Measurements from ENCODE around the gene DNM1L. TPM values are rescaled to one million over a fixed set of nuclear protein-coding genes. Genes with fewer than 3 reads are reported as not detected.
"Not testable (repeated sequence)": the region's sequence is repeated elsewhere in the genome, so short reads cannot be mapped to it uniquely, and the experiment has no call there.

The DNM1L gene
- total RNA-seq, 1 experiment from 2014 or later: 112 TPM

DNA sequence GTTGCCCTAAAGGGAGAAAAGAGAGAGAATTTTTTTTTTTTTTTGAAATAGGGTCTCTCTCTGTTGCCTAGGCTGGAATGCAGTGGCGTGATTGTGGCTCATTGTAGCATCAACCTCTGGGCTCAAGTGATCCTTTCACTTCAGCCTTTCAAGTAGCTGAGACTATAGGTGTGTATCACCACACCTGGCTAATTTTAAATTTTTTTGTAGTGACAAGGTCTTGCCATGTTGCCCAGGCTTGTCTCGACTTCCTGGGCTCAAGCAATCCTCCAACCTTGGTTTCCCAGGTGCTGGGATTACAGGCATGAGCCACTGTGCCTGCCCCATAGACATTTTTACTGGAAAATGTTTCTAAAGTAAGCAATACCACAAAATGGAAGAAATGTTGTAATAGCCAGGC, 39.8 kb downstream of the DNM1L start:
- H3F3A ChIP-seq (ENCODE audit: insufficient read depth, low read depth): 0 out of 2 replicates have a peak, but pooled peaks cover 4% of the 10 kb centered on the region
- POLR2A ChIA-PET (ENCODE audit: unreplicated experiment): interaction anchor here (0.9 kb wide), 1 partner anchor 316 kb away, joined by 10 read pairs; no protein-coding TSS in a partner anchor
- H3K9me3 ChIP-seq (ENCODE audit: insufficient read depth, low read depth): no peaks in the 10 kb centered on the region
- H3K79me2 ChIP-seq (ENCODE audit: low read depth): no peaks in the 10 kb centered on the region
- H4K20me1 ChIP-seq (ENCODE audit: insufficient read depth): 0 out of 2 replicates have a peak, but pooled peaks cover 3% of the 10 kb centered on the region
- no peak overlapping the region for H3K27ac ChIP-seq
- H3K4me2 ChIP-seq: no peak overlapping the region
- H3K4me3 ChIP-seq: no peak overlapping the region
- H3K9me2 ChIP-seq (ENCODE audit: insufficient read depth): no peaks in the 10 kb centered on the region
- peaks cover 11% of the 10 kb centered on the region; the same call in 1 of the 2 replicates for H3K36me3 ChIP-seq (ENCODE audit: low read depth)
- TF ChIP-seq EZH2 (IDR thresholded peaks at IDR 0.05; ENCODE audit: low read depth): no peak
- TF ChIP-seq, protein P1, sequence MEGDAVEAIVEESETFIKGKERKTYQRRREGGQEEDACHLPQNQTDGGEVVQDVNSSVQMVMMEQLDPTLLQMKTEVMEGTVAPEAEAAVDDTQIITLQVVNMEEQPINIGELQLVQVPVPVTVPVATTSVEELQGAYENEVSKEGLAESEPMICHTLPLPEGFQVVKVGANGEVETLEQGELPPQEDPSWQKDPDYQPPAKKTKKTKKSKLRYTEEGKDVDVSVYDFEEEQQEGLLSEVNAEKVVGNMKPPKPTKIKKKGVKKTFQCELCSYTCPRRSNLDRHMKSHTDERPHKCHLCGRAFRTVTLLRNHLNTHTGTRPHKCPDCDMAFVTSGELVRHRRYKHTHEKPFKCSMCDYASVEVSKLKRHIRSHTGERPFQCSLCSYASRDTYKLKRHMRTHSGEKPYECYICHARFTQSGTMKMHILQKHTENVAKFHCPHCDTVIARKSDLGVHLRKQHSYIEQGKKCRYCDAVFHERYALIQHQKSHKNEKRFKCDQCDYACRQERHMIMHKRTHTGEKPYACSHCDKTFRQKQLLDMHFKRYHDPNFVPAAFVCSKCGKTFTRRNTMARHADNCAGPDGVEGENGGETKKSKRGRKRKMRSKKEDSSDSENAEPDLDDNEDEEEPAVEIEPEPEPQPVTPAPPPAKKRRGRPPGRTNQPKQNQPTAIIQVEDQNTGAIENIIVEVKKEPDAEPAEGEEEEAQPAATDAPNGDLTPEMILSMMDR (conservative IDR thresholded peaks at IDR 0.05): no peak
- no peaks in the 10 kb centered on the region for H3K27me3 ChIP-seq (ENCODE audit: insufficient read depth, low read depth)
- no TSS peak for BruUV-seq (replicated peaks)
- no peak overlapping the region for H2AFZ ChIP-seq
- intact Hi-C loops (cut with micrococcal nuclease; ENCODE audit: unreplicated experiment): no loop called here
- no peak for DNase-seq
- H3K4me1 ChIP-seq (replicated peaks; ENCODE audit: insufficient read depth): no peaks in the 10 kb centered on the region
- CTCF ChIA-PET: no interaction called here

DNA sequence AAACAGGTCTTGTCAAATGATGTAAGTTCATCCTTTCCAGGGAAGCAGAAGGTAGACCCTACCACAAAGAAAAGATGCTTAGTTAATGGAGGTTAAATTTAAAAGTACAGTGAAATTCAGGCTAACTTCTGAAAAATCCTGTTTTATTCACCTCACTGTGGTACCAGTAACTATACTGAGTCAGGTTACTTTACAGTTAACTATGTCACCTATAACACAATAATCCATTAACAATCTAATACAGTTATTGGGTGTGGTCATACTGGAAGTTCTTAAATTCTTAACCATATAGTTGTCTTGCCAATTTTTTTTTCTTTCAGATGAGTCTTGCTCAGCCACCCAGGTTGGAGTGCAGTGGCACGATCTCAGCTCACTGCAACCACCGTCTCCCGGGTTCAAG, 46.2 kb downstream of the DNM1L start:
- H3K4me2 ChIP-seq; BruUV-seq (replicated peaks); H3K27me3 ChIP-seq (ENCODE audit: insufficient read depth, low read depth); H3K4me1 ChIP-seq (replicated peaks; ENCODE audit: insufficient read depth); H3K27ac ChIP-seq; H3F3A ChIP-seq (ENCODE audit: insufficient read depth, low read depth); H3K79me2 ChIP-seq (ENCODE audit: low read depth); H4K20me1 ChIP-seq (ENCODE audit: insufficient read depth); DNase-seq; intact Hi-C loops (cut with micrococcal nuclease; ENCODE audit: unreplicated experiment); H2AFZ ChIP-seq; CTCF ChIA-PET; H3K9me3 ChIP-seq (ENCODE audit: insufficient read depth, low read depth); H3K9me2 ChIP-seq (ENCODE audit: insufficient read depth); H3K4me3 ChIP-seq: not testable (repeated sequence)
- H3K36me3 ChIP-seq (ENCODE audit: low read depth): peaks cover 18% of the 10 kb centered on the region
- POLR2A ChIA-PET (ENCODE audit: unreplicated experiment): interaction anchor here (0.6 kb wide), 1 partner anchor 355 kb away, joined by 9 read pairs; no protein-coding TSS in a partner anchor

DNA sequence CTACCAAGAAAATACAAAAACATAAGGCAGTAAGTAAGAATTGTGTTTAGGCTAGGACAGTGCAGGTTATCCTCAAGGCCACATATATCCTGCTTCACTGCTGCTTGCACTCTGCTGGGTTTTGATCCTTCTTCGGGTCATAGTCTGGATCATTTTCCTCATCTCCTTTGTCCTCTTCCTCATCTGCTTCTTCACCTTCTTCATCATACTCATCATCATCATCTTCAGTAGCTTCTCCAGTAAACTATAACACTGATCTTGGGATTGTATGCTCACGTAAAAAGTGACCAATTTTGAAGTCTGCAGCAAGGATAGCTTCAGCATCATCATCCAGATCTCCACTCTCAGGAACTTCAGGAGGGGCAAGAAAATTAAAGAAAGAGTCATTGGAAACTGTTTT, 47.2 kb downstream of the DNM1L start:
- H2AFZ ChIP-seq: no peak overlapping the region
- no peak for TF ChIP-seq EZH2 (IDR thresholded peaks at IDR 0.05; ENCODE audit: low read depth)
- H3K4me3 ChIP-seq: no peak overlapping the region
- H3K79me2 ChIP-seq (ENCODE audit: low read depth): no peaks in the 10 kb centered on the region
- no peaks in the 10 kb centered on the region for H3F3A ChIP-seq (ENCODE audit: insufficient read depth, low read depth)
- intact Hi-C loops (cut with micrococcal nuclease; ENCODE audit: unreplicated experiment): no loop called here
- H4K20me1 ChIP-seq (ENCODE audit: insufficient read depth): 0 out of 2 replicates have a peak, but pooled peaks cover 3% of the 10 kb centered on the region
- H3K27me3 ChIP-seq (ENCODE audit: insufficient read depth, low read depth): no peaks in the 10 kb centered on the region
- DNase-seq: no peak
- ChIA-PET POLR2A (ENCODE audit: unreplicated experiment) (no interaction called here), CTCF (no interaction called here)
- no peaks in the 10 kb centered on the region for H3K9me2 ChIP-seq (ENCODE audit: insufficient read depth)
- peaks cover 15% of the 10 kb centered on the region for H3K36me3 ChIP-seq (ENCODE audit: low read depth)
- H3K4me1 ChIP-seq (replicated peaks; ENCODE audit: insufficient read depth): no peaks in the 10 kb centered on the region
- no peaks in the 10 kb centered on the region for H3K9me3 ChIP-seq (ENCODE audit: insufficient read depth, low read depth)
- no peak overlapping the region for H3K27ac ChIP-seq
- no peak overlapping the region for H3K4me2 ChIP-seq
- TSS peak; percentile 13 for BruUV-seq (replicated peaks)

DNA sequence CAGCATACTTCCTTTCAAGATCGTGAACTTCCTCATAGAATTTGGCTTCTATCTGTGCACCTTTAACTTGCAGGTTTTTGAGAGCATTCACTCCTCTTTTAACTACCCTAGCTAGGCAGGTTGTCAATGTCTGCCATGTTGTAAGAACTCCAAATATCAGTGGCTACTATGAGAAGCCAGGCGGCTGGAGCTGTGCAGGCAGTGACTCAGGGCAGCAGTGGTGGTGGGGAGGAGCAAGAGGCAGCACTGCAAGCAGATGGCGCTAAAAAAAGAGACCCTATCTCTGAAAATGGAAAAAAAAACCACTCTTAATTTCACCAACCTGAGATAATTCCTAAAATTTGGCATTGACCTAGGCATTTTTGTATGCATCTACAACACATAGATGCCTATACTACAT, 48.1 kb downstream of the DNM1L start:
- Histone ChIP-seq H3K36me3 (ENCODE audit: low read depth) (peaks cover 20% of the 10 kb centered on the region), H3K4me3 (no peak overlapping the region), H3K27me3 (ENCODE audit: insufficient read depth, low read depth) (no peaks in the 10 kb centered on the region), H3K4me1 (replicated peaks; ENCODE audit: insufficient read depth) (no peaks in the 10 kb centered on the region), H3K9me3 (ENCODE audit: insufficient read depth, low read depth) (no peaks in the 10 kb centered on the region), H3F3A (ENCODE audit: insufficient read depth, low read depth) (no peaks in the 10 kb centered on the region), H2AFZ (no peak overlapping the region), H3K4me2 (no peak overlapping the region), H3K9me2 (ENCODE audit: insufficient read depth) (no peaks in the 10 kb centered on the region), H3K79me2 (ENCODE audit: low read depth) (no peaks in the 10 kb centered on the region), H4K20me1 (ENCODE audit: insufficient read depth) (no peaks in the 10 kb centered on the region), H3K27ac (no peak overlapping the region)
- no TSS peak for BruUV-seq (replicated peaks)
- TF ChIP-seq, protein P1 (conservative IDR thresholded peaks at IDR 0.05): no peak
- TF ChIP-seq EZH2 (IDR thresholded peaks at IDR 0.05; ENCODE audit: low read depth): no peak
- DNase-seq: no peak
- POLR2A ChIA-PET (ENCODE audit: unreplicated experiment): no interaction called here
- intact Hi-C loops (cut with micrococcal nuclease; ENCODE audit: unreplicated experiment): no loop called here
- CTCF ChIA-PET: no interaction called here

Data from PC-9 (cell line).